ENCODE data around the gene PEDS1.

PEDS1 gene

DNA sequence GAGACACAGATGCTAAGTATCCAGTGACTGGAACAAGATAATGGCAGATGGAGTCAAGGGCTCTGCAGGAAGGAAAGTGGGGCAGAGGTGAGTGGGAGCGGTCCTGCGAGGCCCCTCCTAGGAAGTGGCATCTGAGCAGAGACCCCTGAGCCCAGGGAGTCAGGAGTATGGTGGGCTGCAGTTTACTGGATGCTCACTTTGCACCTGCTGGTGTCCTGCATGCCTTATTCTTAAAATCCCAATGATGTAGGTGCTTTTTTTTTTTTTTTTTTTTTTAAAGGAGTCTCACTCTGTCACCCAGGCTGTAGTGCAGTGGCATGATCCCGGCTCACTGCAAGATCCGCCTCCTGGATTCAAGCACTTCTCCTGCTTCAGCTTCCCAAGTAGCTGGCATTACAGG, 42.7 kb upstream of the PEDS1 start:
- Histone ChIP-seq H3K4me2 (no peak overlapping the region), H3K4me3 (no peak overlapping the region), H3K36me3 (peaks cover 8% of the 10 kb centered on the region; the same call in 1 of the 2 replicates), H3K9ac (no peak overlapping the region), H3K27ac (no peak overlapping the region), H3K4me1 (peaks cover 20% of the 10 kb centered on the region), H4K20me1 (peaks cover 29% of the 10 kb centered on the region), H3K27me3 (no peaks in the 10 kb centered on the region), H3K9me3 (no peaks in the 10 kb centered on the region; the same call in 1 of the 2 replicates)
- TF ChIP-seq Cebpa-rat (IDR thresholded peaks at IDR 0.05) = no peak

- H3K4me3 ChIP-seq = no peak overlapping the region
- H3K27me3 ChIP-seq = no peaks in the 10 kb centered on the region
- peaks cover 29% of the 10 kb centered on the region for H4K20me1 ChIP-seq
- no peak overlapping the region for H3K4me2 ChIP-seq
- no peak for TF ChIP-seq Cebpa-rat (IDR thresholded peaks at IDR 0.05)
- H3K27ac ChIP-seq = no peak overlapping the region
- H3K9ac ChIP-seq = no peak overlapping the region
- peaks cover 8% of the 10 kb centered on the region; the same call in 1 of the 2 replicates for H3K36me3 ChIP-seq
- H3K9me3 ChIP-seq = no peaks in the 10 kb centered on the region; the same call in 1 of the 2 replicates
- H3K4me1 ChIP-seq = peaks cover 20% of the 10 kb centered on the region
These were observed 42.1 kb upstream of the PEDS1 start for GRCh38 chr20:50195524-50196120.

DNA sequence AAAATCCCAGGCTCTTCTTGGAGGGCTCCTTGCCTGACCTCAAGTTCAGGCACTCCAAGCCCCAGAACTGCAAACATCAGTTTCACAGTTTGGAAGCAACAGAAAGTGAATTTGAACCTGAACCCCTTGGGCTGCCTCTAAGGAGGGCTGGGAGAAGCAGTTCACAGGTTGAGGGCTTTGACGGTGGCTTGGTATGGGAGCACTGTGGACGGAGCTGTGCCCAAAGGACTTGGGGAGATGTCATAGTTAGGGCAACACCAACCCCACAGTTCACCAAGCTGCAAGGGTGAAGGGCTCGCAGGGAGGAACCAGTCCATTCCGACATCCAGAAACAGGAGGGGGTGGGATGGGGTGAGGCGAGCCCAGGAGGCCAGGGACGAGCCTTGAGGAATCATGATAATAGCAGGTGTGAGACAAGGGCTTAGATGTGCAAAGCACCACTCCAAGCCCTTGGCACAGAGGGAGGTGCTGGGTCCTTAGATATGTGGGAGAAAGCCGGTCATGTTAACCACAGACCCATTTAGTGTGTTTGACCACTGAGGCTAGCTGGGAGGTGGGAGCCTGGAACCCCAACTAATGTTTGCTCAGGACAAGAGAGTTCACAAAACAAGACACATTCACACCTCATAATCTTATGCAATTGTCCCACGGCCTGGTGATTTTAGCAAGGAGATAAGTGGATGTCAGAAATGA, 41.5 kb upstream of the PEDS1 start:
- Histone ChIP-seq H3K9me3 (no peaks in the 10 kb centered on the region; the same call in 1 of the 2 replicates), H3K9ac (no peak overlapping the region), H3K4me2 (no peak overlapping the region), H3K36me3 (peaks cover 8% of the 10 kb centered on the region; the same call in 1 of the 2 replicates), H3K27ac (no peak overlapping the region), H3K27me3 (no peaks in the 10 kb centered on the region), H4K20me1 (peaks cover 29% of the 10 kb centered on the region), H3K4me3 (no peak overlapping the region), H3K4me1 (peaks cover 20% of the 10 kb centered on the region)
- no peak for TF ChIP-seq Cebpa-rat (IDR thresholded peaks at IDR 0.05)

DNA sequence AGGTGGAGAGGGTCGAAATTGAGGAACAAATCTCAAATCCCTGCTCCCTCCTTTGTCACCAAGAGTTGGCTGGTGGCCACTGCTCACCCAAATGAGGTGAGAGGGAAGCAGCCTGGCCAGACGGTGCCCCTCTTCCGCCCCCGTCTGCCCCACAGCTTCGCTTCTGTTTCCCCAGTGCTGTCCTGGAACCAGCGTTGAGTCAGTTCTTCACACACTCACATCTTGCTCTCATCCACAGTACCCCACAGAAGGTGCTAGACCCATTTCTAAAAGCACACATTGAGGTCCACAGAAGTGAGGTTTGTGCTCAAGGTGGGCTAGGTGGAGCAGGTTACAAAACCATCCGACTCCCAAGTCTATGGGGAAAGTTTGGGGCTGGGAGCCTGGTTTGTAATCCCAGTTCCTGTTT, 40.9 kb upstream of the PEDS1 start:
- peak overlapping the region; percentile 97 for H3K4me2 ChIP-seq
- no peaks in the 10 kb centered on the region; the same call in 1 of the 2 replicates for H3K9me3 ChIP-seq
- no peaks in the 10 kb centered on the region for H3K27me3 ChIP-seq
- no peak overlapping the region; the same call in 1 of the 2 replicates for H3K9ac ChIP-seq
- peaks cover 20% of the 10 kb centered on the region for H3K4me1 ChIP-seq
- peaks cover 8% of the 10 kb centered on the region; the same call in 1 of the 2 replicates for H3K36me3 ChIP-seq
- H3K4me3 ChIP-seq = no peak overlapping the region
- TF ChIP-seq Cebpa-rat (IDR thresholded peaks at IDR 0.05) = no peak
- peaks cover 29% of the 10 kb centered on the region for H4K20me1 ChIP-seq
- no peak overlapping the region for H3K27ac ChIP-seq

- Histone ChIP-seq H3K4me2 (peak overlapping the region; percentile 97), H3K9me3 (no peaks in the 10 kb centered on the region), H3K27me3 (no peaks in the 10 kb centered on the region), H3K4me1 (peaks cover 20% of the 10 kb centered on the region), H3K36me3 (peaks cover 8% of the 10 kb centered on the region; the same call in 1 of the 2 replicates), H4K20me1 (peaks cover 29% of the 10 kb centered on the region), H3K4me3 (no peak overlapping the region; the same call in 1 of the 2 replicates), H3K9ac (peak overlapping the region; percentile 94), H3K27ac (no peak overlapping the region)
- TF ChIP-seq Cebpa-rat (IDR thresholded peaks at IDR 0.05) = no peak
These were observed 40.4 kb upstream of the PEDS1 start for GRCh38 chr20:50193836-50194421.

DNA sequence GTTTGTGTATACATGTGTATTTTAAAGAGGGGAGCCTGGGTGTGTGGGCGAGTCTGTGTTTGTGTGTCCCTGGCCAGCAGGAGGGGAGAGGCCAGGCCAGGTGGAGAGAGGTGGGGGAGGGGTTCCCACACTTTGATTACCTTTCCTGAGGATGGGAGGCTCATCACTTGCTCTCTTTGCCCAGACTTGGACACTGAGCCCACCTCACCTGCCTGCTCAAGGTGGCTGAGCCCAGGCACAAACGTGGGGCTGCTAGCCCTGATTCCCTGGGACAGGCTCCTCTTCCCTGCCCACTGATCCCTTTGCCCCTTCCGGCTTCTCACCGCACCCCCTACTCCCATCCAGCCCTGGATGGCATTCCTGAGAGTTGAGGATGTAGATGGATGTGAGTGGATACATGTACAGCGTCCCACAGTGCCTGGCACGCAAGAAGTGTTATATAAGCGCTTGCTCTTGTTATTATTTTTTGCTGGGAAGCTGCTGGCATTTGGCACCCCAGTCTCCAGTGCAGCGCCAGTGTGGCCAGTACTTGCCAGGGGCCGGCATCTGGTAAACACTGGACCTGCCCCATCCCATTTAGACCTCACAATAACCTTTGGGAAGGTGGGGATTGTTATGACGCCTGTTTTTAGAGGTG, 39.8 kb upstream of the PEDS1 start:
- Histone ChIP-seq H3K4me1 (peaks cover 20% of the 10 kb centered on the region), H4K20me1 (peaks cover 29% of the 10 kb centered on the region), H3K9me3 (no peaks in the 10 kb centered on the region), H3K9ac (peak overlapping the region; percentile 94), H3K36me3 (peaks cover 8% of the 10 kb centered on the region; the same call in 1 of the 2 replicates), H3K27ac (peak overlapping the region; percentile 91), H3K27me3 (no peaks in the 10 kb centered on the region), H3K4me2 (peak overlapping the region; percentile 97), H3K4me3 (peak overlapping the region; percentile 88)
- TF ChIP-seq Cebpa-rat (IDR thresholded peaks at IDR 0.05) = no peak

- Histone ChIP-seq H3K36me3 (peaks cover 8% of the 10 kb centered on the region; the same call in 1 of the 2 replicates), H3K4me3 (peak overlapping the region; percentile 88), H3K9ac (peak overlapping the region; percentile 94), H3K9me3 (no peaks in the 10 kb centered on the region), H4K20me1 (peaks cover 29% of the 10 kb centered on the region), H3K4me1 (peaks cover 20% of the 10 kb centered on the region), H3K4me2 (peak overlapping the region; percentile 97), H3K27ac (peak overlapping the region; percentile 91), H3K27me3 (no peaks in the 10 kb centered on the region)
- TF ChIP-seq Cebpa-rat (IDR thresholded peaks at IDR 0.05) = peak; percentile 96
These were observed 39.1 kb upstream of the PEDS1 start for GRCh38 chr20:50192364-50193198.

- peaks cover 20% of the 10 kb centered on the region for H3K4me1 ChIP-seq
These were observed 38.2 kb upstream of the PEDS1 start for GRCh38 chr20:50191544-50192363.

More at GRCh38 chr20:50191544-50192363, 38.2 kb upstream of the PEDS1 start:
- Histone ChIP-seq H4K20me1 (peaks cover 29% of the 10 kb centered on the region), H3K27me3 (no peaks in the 10 kb centered on the region), H3K9me3 (no peaks in the 10 kb centered on the region), H3K4me3 (peak overlapping the region; percentile 88), H3K36me3 (peaks cover 8% of the 10 kb centered on the region; the same call in 1 of the 2 replicates), H3K9ac (peak overlapping the region; percentile 94), H3K4me2 (peak overlapping the region; percentile 97), H3K27ac (peak overlapping the region; percentile 91)
- TF ChIP-seq Cebpa-rat (IDR thresholded peaks at IDR 0.05) = no peak
